Cardiac muscle cell (in vitro differentiated cells and primary cell): ENCODE measurements around the gene KRT15. TPM values are rescaled to one million over a fixed set of nuclear protein-coding genes. Genes with fewer than 3 reads are reported as not detected.
A peak's percentile ranks its signal among the peaks of the same experiment; 100 is the strongest.
"Not testable (repeated sequence)": the region's sequence is repeated elsewhere in the genome, so short reads cannot be mapped to it uniquely, and the experiment has no call there.

ENCODE experiments used
- DNase-seq, 2 donors: peaks; one replicate each; pipeline versions ENCODE4 v3.0.0 to v3.0.0-alpha.2; 2010 to 2017; ENCODE audit warnings: low read depth in 1 of 2, low spot score in 1 of 2
- H3K27ac ChIP-seq: fragments of 200-600 bp; sonication (generic); 2 replicates; pipeline ENCODE4 v1.5.1; 2016
- H3K27me3 ChIP-seq: fragments of 200-600 bp; sonication (generic); 2 replicates; pipeline ENCODE4 v1.6.0; 2016; ENCODE audit warnings: control low read depth
- H3K36me3 ChIP-seq: fragments of 200-600 bp; sonication (generic); 2 replicates; pipeline ENCODE4 v1.5.1; 2016; ENCODE audit warnings: control low read depth
- H3K4me1 ChIP-seq: fragments of 200-600 bp; sonication (generic); 2 replicates; pipeline ENCODE4 v1.8.1; 2017; ENCODE audit warnings: low read depth, mild to moderate bottlenecking, mixed run types
- H3K4me3 ChIP-seq: fragments of 200-600 bp; sonication (generic); 2 replicates; pipeline ENCODE4 v1.5.1; 2016; ENCODE audit warnings: mild to moderate bottlenecking
- H3K9me3 ChIP-seq: fragments of 200-600 bp; sonication (generic); 2 replicates; pipeline ENCODE4 v1.5.1; 2017; ENCODE audit warnings: low read depth, mild to moderate bottlenecking, control low read depth
- polyA plus RNA-seq: library from polyadenylated mRNA; unstranded; fragments of >200 nt; fragmentation: Nextera tagmentation; extraction: Ambion mirVana; gene quantifications from 2 replicates; pipeline ENCODE4 v1.2.1, GENCODE V29; 2016
- total RNA-seq: library from RNA; depleted of rRNA; stranded (reverse); fragments of >200 nt; gene quantifications from 2 replicates; pipeline ENCODE4 v1.2.3, GENCODE V29; 2016
- TF ChIP-seq, protein P1 (sequence below): IDR thresholded peaks from 2 replicates; pipeline ENCODE4 v1.5.1; 2012; ENCODE audit warnings: low read depth, mild to moderate bottlenecking, low read length

Gene KRT15
- total and polyA plus RNA-seq, 2 experiments from 2014 or later, result 0.09 TPM; not detected in 1

DNA sequence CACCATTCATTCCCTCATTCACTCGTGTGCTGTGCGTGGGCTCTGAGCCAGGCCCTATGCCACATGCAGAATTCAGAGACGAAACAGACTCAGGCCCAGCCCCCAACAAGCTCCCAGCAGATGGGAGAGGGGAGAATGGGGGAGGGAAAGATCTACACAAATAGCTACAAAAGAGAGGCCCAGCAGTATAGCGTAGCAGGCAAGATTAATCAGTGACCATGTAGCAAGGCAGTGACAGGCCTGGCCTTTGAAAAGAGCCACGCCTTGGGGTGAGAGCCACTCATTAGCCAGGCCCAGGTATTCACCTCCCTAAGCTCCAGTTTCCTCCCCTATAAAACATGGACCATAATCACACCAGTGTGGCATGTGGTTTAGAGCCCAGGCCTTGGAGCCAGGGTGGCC is 25.8 kb upstream of the KRT15 start:
- peaks cover 25% of the 10 kb centered on the region for H3K4me1 ChIP-seq
- peak in 1 of 2 donors; percentile 74 for DNase-seq
- H3K27me3 ChIP-seq, result no peaks in the 10 kb centered on the region
- no peaks in the 10 kb centered on the region for H3K9me3 ChIP-seq
- H3K27ac ChIP-seq, result peak overlapping the region; percentile 78
- H3K36me3 ChIP-seq, result no peaks in the 10 kb centered on the region
- no peak overlapping the region for H3K4me3 ChIP-seq
- TF ChIP-seq, protein P1, sequence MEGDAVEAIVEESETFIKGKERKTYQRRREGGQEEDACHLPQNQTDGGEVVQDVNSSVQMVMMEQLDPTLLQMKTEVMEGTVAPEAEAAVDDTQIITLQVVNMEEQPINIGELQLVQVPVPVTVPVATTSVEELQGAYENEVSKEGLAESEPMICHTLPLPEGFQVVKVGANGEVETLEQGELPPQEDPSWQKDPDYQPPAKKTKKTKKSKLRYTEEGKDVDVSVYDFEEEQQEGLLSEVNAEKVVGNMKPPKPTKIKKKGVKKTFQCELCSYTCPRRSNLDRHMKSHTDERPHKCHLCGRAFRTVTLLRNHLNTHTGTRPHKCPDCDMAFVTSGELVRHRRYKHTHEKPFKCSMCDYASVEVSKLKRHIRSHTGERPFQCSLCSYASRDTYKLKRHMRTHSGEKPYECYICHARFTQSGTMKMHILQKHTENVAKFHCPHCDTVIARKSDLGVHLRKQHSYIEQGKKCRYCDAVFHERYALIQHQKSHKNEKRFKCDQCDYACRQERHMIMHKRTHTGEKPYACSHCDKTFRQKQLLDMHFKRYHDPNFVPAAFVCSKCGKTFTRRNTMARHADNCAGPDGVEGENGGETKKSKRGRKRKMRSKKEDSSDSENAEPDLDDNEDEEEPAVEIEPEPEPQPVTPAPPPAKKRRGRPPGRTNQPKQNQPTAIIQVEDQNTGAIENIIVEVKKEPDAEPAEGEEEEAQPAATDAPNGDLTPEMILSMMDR, result no peak

DNA sequence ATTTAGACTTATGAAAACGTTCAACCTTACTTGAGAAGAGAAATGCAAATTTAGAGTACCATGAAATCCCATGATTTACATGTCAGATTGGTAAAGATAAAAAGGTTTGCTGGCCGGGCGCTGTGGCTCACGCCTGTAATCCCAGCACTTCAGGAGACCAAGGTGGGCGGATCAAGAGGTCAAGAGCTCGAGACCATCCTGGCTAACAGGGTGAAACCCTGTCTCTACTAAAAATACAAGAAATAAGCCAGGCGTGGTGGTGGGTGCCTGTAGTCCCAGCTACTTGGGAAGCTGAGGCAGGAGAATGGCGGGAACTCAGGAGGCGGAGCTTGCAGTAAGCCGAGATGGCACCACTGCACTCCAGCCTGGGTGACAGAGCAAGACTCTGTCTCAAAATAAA is 24.1 kb upstream of the KRT15 start:
- H3K36me3 ChIP-seq, H3K9me3 ChIP-seq, H3K27ac ChIP-seq, DNase-seq, H3K4me3 ChIP-seq, H3K27me3 ChIP-seq: not testable (repeated sequence)
- H3K4me1 ChIP-seq, result peaks cover 24% of the 10 kb centered on the region

DNA sequence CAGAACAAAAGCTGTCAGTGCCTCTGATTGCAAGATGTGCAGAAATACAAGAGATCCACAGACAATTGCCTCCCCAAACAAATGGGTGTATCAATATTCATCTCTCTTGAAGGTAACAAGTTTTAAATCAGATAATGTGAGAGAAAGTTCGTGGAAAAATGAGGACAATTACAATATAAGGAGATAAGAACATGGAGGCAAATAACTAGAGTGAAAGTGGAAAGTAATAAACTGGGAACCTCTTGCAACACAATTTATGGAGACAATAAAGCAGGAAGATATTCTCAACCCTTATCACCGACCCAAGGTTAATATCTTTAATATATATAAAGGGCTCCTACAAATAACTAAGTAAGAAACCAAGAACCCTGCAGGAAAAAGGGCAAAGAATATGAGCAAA is 23.7 kb upstream of the KRT15 start:
- Histone ChIP-seq H3K4me1 (peaks cover 20% of the 10 kb centered on the region), H3K27me3 (no peaks in the 10 kb centered on the region), H3K4me3 (no peak overlapping the region), H3K27ac (no peak overlapping the region), H3K36me3 (no peaks in the 10 kb centered on the region), H3K9me3 (no peaks in the 10 kb centered on the region)
- TF ChIP-seq, protein P1, result no peak
- no peak for DNase-seq

DNA sequence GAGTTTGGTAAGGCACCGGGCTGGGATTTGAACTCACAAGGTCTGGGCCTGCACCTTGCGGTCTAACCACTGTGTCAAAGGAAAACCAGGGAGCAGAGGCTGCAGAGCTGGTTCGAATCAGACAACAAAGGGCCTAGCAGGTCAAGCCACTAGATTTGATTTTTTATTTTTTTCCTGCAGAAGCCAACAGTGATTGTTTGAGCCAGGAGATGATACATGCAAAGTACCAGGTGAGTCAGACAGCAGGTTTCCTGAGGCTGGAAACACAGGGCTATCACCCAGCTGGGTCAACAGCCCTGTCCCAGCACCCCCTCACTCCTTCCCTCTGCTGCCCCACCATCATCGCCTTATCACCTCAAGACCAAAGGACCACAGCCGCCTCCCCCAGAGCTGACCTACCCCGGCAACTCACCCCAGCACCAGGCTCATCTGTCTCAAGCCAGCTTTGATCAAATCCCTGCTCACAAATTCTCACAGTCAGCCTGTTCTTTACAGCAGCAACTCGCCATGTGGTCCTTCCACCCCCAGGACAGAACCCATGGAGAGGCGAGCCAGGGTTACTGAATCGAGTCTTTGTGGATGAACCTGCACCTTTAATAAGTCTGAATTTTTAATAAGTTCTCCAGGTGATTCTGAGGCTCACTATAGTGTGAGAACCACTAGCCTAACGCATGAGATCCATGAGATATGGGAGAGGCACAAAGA is 22.4 kb upstream of the KRT15 start:
- DNase-seq, result no peak
- Histone ChIP-seq H3K4me3 (no peak overlapping the region), H3K27me3 (no peaks in the 10 kb centered on the region), H3K27ac (no peak overlapping the region), H3K36me3 (no peaks in the 10 kb centered on the region), H3K9me3 (no peaks in the 10 kb centered on the region), H3K4me1 (peaks cover 19% of the 10 kb centered on the region)
- TF ChIP-seq, protein P1, result no peak

DNA sequence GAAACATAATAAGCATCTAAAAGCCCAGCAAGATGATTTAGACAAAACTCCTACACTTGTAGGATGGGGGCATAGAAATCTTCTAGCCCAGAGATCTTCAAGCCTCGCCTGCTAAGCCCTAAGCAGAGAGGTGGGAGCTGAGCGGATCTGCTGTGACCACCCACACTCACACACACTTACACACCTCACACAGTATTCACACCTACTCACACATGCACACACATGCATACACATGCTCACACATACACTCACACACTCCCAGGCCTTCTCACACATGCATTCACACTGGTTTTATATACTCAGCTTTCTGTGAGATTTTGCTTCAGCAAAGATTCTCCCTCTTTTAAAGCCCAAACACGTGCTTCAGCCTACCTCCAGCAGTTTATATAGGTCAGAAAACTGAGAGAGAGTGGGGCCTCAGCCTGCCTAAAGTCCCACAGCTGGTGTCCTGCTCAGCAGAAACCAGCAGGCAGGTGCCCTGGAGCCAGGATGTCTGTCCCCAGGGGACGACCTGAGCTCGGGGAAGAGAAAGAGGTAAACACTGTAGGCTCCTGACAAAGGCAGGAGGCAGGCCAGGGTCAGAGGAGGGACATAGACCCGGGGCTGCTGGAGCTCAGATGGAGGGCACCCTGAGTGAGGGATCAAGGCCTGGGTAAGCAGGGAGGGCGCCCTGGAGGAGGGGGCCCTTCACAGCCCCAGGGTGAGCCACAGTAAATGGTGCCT is 21.4 kb upstream of the KRT15 start:
- peak overlapping the region; percentile 5 for H3K27ac ChIP-seq
- H3K27me3 ChIP-seq, result no peaks in the 10 kb centered on the region
- H3K36me3 ChIP-seq, result no peaks in the 10 kb centered on the region
- H3K4me1 ChIP-seq, result peaks cover 24% of the 10 kb centered on the region
- DNase-seq, result no peak
- no peak overlapping the region for H3K4me3 ChIP-seq
- TF ChIP-seq, protein P1, result no peak
- no peaks in the 10 kb centered on the region for H3K9me3 ChIP-seq

DNA sequence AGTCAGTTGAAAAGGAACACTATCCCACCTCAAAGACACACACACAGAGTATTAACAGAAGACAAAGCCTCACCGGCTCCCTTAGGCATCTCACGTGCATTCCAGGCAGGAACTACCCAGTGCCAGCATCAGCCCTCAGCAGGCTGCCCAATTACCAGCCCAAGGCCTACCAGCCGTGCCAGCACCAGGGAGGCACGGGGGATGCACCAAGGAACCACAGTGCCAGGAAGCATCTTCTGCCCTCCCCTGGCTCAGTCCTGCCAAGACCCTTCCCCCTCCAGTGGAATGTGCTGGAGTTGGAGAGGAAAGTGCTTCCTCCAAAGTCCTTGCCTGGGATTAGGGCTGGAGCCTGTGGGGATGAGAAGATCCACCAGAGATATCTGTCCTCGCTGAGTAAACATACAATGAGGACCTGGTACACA is 20.4 kb upstream of the KRT15 start:
- no peak for DNase-seq

More for the DNA sequence above, 20.4 kb upstream of the KRT15 start:
- TF ChIP-seq, protein P1, result no peak
- no peak overlapping the region for H3K4me3 ChIP-seq
- no peaks in the 10 kb centered on the region for H3K36me3 ChIP-seq
- H3K27ac ChIP-seq, result no peak overlapping the region
- no peaks in the 10 kb centered on the region for H3K9me3 ChIP-seq
- no peaks in the 10 kb centered on the region for H3K27me3 ChIP-seq
- H3K4me1 ChIP-seq, result peaks cover 13% of the 10 kb centered on the region
